ENCODE data around the gene EXOG.

- TF ChIP-seq, protein P1, sequence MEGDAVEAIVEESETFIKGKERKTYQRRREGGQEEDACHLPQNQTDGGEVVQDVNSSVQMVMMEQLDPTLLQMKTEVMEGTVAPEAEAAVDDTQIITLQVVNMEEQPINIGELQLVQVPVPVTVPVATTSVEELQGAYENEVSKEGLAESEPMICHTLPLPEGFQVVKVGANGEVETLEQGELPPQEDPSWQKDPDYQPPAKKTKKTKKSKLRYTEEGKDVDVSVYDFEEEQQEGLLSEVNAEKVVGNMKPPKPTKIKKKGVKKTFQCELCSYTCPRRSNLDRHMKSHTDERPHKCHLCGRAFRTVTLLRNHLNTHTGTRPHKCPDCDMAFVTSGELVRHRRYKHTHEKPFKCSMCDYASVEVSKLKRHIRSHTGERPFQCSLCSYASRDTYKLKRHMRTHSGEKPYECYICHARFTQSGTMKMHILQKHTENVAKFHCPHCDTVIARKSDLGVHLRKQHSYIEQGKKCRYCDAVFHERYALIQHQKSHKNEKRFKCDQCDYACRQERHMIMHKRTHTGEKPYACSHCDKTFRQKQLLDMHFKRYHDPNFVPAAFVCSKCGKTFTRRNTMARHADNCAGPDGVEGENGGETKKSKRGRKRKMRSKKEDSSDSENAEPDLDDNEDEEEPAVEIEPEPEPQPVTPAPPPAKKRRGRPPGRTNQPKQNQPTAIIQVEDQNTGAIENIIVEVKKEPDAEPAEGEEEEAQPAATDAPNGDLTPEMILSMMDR (IDR thresholded peaks at IDR 0.05 in 2 of 3, conservative IDR thresholded peaks at IDR 0.05 in 1 of 3; ENCODE audit: borderline replicate concordance in 1 of 3, insufficient read depth in 1 of 3, low read depth in 2 of 3, low read length in 2 of 3) = no peak
- no peak for TF ChIP-seq POLR2A (IDR thresholded peaks at IDR 0.05; ENCODE audit: borderline replicate concordance, extremely low read depth, insufficient read depth, insufficient read length)
- no peak for TF ChIP-seq EZH2 (IDR thresholded peaks at IDR 0.05)
- no peak for TF ChIP-seq RAD21 (IDR thresholded peaks at IDR 0.05; ENCODE audit: low read depth)
- TF ChIP-seq SRF (IDR thresholded peaks at IDR 0.05; ENCODE audit: low read depth) = no peak
- no peak for TF ChIP-seq POLR2AphosphoS5 (IDR thresholded peaks at IDR 0.05; ENCODE audit: low read depth, low read length)
- TF ChIP-seq, protein P2, sequence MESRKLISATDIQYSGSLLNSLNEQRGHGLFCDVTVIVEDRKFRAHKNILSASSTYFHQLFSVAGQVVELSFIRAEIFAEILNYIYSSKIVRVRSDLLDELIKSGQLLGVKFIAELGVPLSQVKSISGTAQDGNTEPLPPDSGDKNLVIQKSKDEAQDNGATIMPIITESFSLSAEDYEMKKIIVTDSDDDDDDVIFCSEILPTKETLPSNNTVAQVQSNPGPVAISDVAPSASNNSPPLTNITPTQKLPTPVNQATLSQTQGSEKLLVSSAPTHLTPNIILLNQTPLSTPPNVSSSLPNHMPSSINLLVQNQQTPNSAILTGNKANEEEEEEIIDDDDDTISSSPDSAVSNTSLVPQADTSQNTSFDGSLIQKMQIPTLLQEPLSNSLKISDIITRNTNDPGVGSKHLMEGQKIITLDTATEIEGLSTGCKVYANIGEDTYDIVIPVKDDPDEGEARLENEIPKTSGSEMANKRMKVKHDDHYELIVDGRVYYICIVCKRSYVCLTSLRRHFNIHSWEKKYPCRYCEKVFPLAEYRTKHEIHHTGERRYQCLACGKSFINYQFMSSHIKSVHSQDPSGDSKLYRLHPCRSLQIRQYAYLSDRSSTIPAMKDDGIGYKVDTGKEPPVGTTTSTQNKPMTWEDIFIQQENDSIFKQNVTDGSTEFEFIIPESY (IDR thresholded peaks at IDR 0.05; ENCODE audit: extremely low read depth, insufficient replicate concordance, low read length) = no peak
- no peak for TF ChIP-seq EZH2phosphoT487 (IDR thresholded peaks at IDR 0.05; ENCODE audit: borderline replicate concordance)
- no peak for TF ChIP-seq JUND (IDR thresholded peaks at IDR 0.05)
- TF ChIP-seq REST (IDR thresholded peaks at IDR 0.05; ENCODE audit: low read depth) = no peak
- no peak for TF ChIP-seq ELF1 (IDR thresholded peaks at IDR 0.05; ENCODE audit: borderline replicate concordance, low read depth)
- TF ChIP-seq YY1 (IDR thresholded peaks at IDR 0.05; ENCODE audit: extremely low read depth, insufficient replicate concordance, low read depth, low read length) = no peak
- no peak for TF ChIP-seq ZNF274 (IDR thresholded peaks at IDR 0.05; ENCODE audit: low read depth, low read length)
- TF ChIP-seq, protein P3, sequence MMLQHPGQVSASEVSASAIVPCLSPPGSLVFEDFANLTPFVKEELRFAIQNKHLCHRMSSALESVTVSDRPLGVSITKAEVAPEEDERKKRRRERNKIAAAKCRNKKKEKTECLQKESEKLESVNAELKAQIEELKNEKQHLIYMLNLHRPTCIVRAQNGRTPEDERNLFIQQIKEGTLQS (IDR thresholded peaks at IDR 0.05) = no peak
Observed at GRCh38 chr3:38561746-38562466, 65.8 kb downstream of the EXOG start.
